Measurements from ENCODE around the gene TBC1D9B.

DNA sequence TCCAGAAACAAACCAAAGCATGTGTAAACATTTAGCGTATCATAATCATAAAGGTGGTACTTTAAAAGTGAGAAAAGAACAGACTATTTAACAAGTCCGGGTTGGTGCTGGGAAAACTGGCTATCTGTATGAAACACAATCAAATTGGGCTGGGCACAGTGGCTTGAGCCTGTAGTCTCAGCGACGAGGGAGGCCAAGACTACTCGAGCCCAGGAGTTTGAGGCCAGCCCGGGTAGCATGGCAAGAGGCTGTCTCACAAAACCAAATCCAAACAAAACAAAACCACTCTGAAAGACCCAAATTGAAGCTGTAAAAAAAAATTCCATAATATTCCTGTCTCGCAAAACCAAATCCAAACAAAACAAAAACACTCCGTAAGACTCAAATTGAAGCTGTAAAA lies 53.3 kb downstream of the TBC1D9B start:
- TF ChIP-seq, protein P1, sequence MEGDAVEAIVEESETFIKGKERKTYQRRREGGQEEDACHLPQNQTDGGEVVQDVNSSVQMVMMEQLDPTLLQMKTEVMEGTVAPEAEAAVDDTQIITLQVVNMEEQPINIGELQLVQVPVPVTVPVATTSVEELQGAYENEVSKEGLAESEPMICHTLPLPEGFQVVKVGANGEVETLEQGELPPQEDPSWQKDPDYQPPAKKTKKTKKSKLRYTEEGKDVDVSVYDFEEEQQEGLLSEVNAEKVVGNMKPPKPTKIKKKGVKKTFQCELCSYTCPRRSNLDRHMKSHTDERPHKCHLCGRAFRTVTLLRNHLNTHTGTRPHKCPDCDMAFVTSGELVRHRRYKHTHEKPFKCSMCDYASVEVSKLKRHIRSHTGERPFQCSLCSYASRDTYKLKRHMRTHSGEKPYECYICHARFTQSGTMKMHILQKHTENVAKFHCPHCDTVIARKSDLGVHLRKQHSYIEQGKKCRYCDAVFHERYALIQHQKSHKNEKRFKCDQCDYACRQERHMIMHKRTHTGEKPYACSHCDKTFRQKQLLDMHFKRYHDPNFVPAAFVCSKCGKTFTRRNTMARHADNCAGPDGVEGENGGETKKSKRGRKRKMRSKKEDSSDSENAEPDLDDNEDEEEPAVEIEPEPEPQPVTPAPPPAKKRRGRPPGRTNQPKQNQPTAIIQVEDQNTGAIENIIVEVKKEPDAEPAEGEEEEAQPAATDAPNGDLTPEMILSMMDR (conservative IDR thresholded peaks at IDR 0.05; ENCODE audit: low read depth, low read length), result no peak
- TF ChIP-seq EZH2 (IDR thresholded peaks at IDR 0.05; ENCODE audit: low read length, unreplicated experiment) (no peak), EZH2phosphoT487 (IDR thresholded peaks at IDR 0.05; ENCODE audit: borderline replicate concordance, low read length) (no peak)
